ACC112 (cell line): ENCODE results near the gene TLK1.

Experiments used
- H2AFZ ChIP-seq: fragments of 200-600 bp; sonication (generic); one replicate; pipeline ENCODE4 v1.6.0; 2017; ENCODE audit warnings: antibody characterized with exemption, low read length; ENCODE audit not compliant: unreplicated experiment
- H3K27ac ChIP-seq: fragments of 200-600 bp; sonication (generic); 2 replicates; pipeline ENCODE4 v1.5.1; 2014; ENCODE audit warnings: low read depth, mild to moderate bottlenecking, antibody characterized with exemption, low read length, moderate library complexity
- H3K27me3 ChIP-seq: fragments of 200-600 bp; sonication (generic); 2 replicates; pipeline ENCODE4 v1.6.1; 2014; ENCODE audit warnings: mild to moderate bottlenecking, antibody characterized with exemption, low read length, moderate library complexity, mixed read lengths; ENCODE audit not compliant: insufficient read depth
- H3K36me3 ChIP-seq: fragments of 200-600 bp; sonication (generic); 2 replicates; pipeline ENCODE4 v1.6.1; 2016; ENCODE audit warnings: mild to moderate bottlenecking, antibody characterized with exemption, low read length, moderate library complexity, mixed read lengths; ENCODE audit not compliant: insufficient read depth
- H3K4me1 ChIP-seq: fragments of 200-600 bp; sonication (generic); one replicate; pipeline ENCODE4 v1.6.1; 2016; ENCODE audit warnings: low read length, mixed read lengths; ENCODE audit not compliant: insufficient read depth, unreplicated experiment, control insufficient read depth
- H3K4me3 ChIP-seq: fragments of 200-600 bp; sonication (generic); 2 replicates; pipeline ENCODE4 v1.5.1; 2014; ENCODE audit warnings: mild to moderate bottlenecking, low read depth, low read length
- H3K79me2 ChIP-seq: fragments of 200-600 bp; sonication (generic); one replicate; pipeline ENCODE4 v1.6.0; 2016; ENCODE audit warnings: low read length; ENCODE audit not compliant: control insufficient read depth, unreplicated experiment, insufficient read depth

The TLK1 gene

DNA sequence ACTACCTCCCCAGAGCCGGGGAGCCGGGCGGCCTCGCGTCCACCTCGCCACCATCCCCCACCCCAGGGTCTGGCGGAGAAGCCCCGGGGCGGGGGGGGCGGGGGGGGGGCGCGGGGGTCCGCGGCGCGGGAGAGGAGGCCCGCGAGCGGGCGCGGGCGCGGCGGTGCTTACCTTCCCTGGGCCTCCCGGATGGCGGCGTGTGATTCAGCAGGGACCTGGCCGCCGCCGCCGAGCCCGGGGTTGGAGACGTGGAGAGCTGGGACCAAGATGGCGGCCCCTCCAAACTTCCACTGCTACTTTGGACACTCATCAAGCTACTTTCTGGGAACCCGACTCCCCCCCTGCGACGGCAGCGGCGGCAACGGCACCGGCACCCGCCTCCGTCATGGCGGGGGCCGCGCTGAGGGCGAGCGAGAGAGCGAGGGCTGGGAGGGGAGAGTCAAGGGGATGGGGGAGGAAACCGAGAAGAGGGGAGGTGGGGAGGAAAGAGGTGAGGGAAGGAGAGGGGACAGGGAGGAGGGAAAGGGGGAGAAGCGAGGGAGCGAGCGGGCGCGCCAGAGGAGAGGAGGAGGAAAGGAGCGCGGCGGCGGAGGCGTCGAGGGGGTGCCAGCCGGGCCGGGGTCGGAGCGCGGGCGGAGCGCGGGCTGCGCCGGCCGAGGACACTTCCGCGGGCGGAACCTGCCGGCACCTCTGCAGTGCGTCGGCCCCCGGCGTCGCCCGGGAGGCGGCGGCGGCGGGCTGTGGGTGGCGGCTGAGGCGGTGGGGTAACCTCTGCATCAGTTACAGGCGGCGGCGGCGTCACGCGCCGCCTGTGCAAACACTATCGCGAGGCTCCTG lies at the start of gene TLK1:
TLK1 (minus strand) TSS at position 775 of the 837 bp plus-strand sequence; CDS start at position 310, 465 bp downstream.
- H2AFZ ChIP-seq: peak within 1 kb of the TSS; percentile 84
- no peaks in the 10 kb centered on the region for H3K27me3 ChIP-seq
- peaks cover 16% of the 10 kb centered on the region for H3K4me1 ChIP-seq
- peaks cover 49% of the 10 kb centered on the region for H3K79me2 ChIP-seq
- H3K4me3 ChIP-seq: peak within 1 kb of the TSS; percentile 92
- H3K27ac ChIP-seq: peak within 1 kb of the TSS; percentile 84
- H3K36me3 ChIP-seq: no peaks in the 10 kb centered on the region

DNA sequence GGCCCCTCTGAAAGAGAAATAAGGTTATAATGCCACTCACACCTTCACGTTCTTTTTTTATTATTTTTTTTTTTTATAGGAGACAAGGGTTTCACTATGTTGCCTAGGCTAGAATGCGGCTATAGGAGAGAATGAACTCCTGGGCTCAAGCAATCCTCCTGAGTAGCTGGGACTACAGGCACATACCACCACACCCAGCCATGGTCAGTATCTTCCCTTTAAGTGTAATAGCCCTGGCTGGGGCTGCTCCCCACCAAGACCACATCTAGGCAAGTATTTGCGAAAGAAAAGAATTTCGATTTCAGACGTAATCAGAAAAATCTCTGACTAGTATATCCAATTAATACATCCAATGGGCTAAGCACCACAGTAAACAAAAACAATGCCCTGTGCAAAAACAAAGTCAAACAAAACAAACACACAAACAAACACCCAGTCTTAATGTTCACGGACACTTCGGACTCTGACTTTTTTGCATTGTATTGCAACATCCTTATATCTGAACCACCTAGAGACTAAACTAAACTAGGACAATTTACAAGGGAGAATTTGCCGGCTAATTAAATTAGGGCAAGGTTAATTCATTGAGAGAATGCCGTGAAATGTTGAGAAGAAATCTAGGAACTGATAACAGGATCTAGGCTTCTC lies 49.6 kb upstream of the TLK1 start:
- H3K27me3 ChIP-seq: no peaks in the 10 kb centered on the region
- H3K27ac ChIP-seq: no peak overlapping the region
- H3K36me3 ChIP-seq: no peaks in the 10 kb centered on the region
- no peaks in the 10 kb centered on the region for H3K79me2 ChIP-seq
- H2AFZ ChIP-seq: no peak overlapping the region
- no peaks in the 10 kb centered on the region for H3K4me1 ChIP-seq
- H3K4me3 ChIP-seq: no peak overlapping the region

DNA sequence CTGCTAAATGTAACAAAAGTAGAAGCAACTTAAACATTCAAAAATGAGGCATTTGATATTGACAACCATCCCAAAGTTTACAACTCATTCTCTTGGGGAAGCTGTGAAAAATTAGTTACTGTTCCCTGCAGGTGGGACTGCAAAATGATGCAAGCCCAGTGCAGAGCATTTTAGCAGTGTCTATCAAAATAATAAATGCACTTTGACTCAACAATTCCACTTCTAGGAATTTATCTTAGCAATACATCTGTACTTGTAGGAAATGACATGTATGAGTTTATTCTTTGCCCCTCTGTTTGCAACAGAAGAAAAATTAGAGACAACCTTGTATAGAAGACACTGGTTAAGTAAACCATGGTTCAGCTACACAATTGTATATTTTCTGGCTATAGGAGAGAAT lies 48.0 kb upstream of the TLK1 start:
- Histone ChIP-seq H3K4me1 (no peaks in the 10 kb centered on the region), H2AFZ (no peak overlapping the region), H3K79me2 (no peaks in the 10 kb centered on the region), H3K27me3 (no peaks in the 10 kb centered on the region), H3K36me3 (no peaks in the 10 kb centered on the region), H3K4me3 (no peak overlapping the region), H3K27ac (no peak overlapping the region)

DNA sequence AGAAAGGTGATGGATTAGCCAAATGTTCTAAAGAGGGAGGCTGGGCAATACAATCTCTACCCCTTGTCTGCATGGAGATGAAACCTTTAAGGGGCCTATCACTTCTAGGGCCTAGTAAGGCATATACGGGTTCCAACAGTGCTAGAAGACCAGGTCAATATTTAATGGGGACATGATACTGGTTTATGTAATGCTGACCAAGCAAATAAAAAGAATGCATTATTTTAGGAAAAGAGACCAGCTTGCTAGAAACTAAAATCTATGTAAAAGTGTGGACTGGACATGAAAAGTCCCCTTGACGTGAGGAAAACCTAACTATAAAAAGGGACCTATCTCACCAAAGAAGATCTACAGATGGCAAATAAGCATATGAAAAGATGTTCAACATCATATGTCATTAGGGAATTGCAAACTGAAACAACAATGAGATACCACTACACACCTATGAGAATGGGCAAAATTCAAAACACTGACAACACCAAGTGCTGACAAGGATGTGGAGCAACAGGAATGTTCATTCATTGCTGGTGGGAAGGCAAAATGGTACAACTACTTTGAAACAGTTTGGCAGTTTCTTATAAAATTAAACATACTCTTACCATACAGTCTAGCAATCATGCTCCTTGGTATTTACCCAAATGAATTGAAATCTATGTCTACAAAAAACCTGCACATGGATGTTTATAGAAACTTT lies 45.9 kb upstream of the TLK1 start:
- no peak overlapping the region for H3K27ac ChIP-seq
- H2AFZ ChIP-seq: no peak overlapping the region
- H3K79me2 ChIP-seq: no peaks in the 10 kb centered on the region
- no peaks in the 10 kb centered on the region for H3K36me3 ChIP-seq
- H3K4me3 ChIP-seq: no peak overlapping the region
- H3K27me3 ChIP-seq: no peaks in the 10 kb centered on the region
- H3K4me1 ChIP-seq: no peaks in the 10 kb centered on the region

DNA sequence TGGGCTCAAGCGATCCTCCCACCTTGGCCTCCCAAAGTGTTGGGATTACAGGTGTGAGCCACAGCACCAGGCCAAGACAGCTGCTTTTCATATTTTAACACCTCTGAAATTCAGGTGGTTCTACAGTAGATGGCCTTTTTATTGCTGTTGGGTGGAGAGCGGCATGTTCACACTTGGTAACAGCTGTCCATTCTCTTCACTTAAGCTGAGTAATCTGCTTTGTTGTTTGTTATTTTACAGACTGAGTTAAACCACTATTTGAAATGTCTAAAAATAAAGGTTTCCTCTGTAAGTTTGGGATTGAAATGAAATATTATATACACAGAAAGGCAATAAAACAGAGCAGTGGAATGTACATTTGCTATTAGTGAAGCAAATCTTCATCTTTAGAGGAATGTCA lies 44.9 kb upstream of the TLK1 start:
- H3K79me2 ChIP-seq: no peaks in the 10 kb centered on the region
- no peaks in the 10 kb centered on the region for H3K27me3 ChIP-seq
- no peaks in the 10 kb centered on the region for H3K36me3 ChIP-seq
- H3K4me1 ChIP-seq: no peaks in the 10 kb centered on the region
- H3K4me3 ChIP-seq: no peak overlapping the region
- H2AFZ ChIP-seq: no peak overlapping the region
- no peak overlapping the region for H3K27ac ChIP-seq

DNA sequence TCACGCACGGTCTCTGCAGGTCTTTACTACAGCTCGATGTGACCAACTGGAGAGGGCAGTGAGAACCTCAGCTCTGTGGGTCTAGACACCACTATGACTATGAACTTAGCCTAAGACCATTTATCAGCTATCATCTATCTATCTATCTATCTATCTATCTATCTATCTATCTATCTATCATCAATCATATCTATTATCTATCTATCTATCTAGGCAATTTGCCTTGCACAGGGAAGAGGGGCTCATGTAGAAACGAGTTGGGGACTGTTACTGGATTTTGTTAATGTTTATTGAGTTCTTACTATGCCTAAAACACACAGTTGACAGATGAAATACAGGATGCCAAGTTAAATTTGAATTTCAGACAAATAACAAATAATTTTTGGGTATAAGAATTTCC lies 41.1 kb upstream of the TLK1 start:
- no peaks in the 10 kb centered on the region for H3K27me3 ChIP-seq
- H3K4me1 ChIP-seq: no peaks in the 10 kb centered on the region
- H3K79me2 ChIP-seq: no peaks in the 10 kb centered on the region
- H3K36me3 ChIP-seq: no peaks in the 10 kb centered on the region
- H3K4me3 ChIP-seq: no peak overlapping the region
- no peak overlapping the region for H3K27ac ChIP-seq
- no peak overlapping the region for H2AFZ ChIP-seq

DNA sequence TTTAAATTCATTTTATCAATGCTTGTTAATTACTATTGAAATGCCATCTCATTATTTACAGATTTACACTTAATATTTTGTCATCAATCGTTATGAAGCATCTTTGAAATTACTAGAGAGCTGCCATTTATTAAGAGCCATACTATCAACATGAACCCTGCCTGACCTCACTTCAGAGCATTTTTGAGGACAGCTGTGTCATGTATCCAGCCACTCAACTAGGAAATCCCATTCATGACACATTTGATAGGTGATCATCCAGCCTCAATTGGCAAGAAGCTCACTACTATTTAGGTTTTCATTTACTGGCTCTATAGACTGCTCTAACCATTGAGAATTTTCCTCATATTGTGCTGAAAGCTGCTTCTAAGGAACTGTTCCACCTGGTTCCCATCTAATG lies 40.6 kb upstream of the TLK1 start:
- Histone ChIP-seq H3K27me3 (no peaks in the 10 kb centered on the region), H3K36me3 (no peaks in the 10 kb centered on the region), H3K4me3 (no peak overlapping the region), H3K79me2 (no peaks in the 10 kb centered on the region), H3K4me1 (no peaks in the 10 kb centered on the region), H3K27ac (no peak overlapping the region), H2AFZ (no peak overlapping the region)

DNA sequence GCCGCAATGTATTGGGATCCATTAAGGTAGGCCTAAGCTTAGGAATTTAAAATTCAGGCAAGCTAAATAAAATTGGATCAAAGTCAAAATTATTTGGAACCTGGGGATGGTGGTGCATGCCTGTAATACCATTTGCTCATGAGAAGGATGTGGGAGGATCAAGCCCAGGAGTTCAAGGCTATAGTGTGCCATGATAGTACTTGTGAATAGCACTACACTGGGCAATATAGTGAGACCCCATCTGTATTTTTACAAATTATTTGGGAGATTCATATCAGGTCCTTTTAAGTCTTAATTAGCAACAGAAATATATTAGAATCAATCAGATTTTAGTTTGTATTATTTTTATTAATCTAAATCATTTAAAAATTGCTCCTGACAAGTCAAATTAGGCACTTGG lies 39.8 kb upstream of the TLK1 start:
- Histone ChIP-seq H3K36me3 (no peaks in the 10 kb centered on the region), H3K27ac (no peak overlapping the region), H3K4me1 (no peaks in the 10 kb centered on the region), H3K27me3 (no peaks in the 10 kb centered on the region), H3K79me2 (no peaks in the 10 kb centered on the region), H3K4me3 (no peak overlapping the region), H2AFZ (no peak overlapping the region)

DNA sequence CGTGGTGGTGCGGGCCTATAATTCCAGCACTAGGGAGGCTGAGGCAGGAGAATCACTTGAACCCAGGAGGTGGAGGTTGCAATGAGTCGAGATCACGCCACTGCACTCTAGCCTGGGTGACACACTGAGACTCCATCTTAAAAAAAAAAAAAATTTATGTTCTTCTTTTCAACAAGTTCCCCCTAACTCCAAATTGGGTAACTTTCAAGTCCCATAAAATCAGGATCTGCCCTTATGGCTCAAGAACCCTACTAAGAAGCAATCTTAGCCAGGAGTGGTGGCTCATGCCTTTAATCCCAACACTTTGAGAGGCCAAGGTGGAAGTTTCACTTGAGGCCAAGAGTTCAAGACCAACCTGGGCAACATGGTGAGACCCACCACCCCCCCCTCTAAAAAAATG lies 30.3 kb upstream of the TLK1 start:
- Histone ChIP-seq H3K4me1 (peaks cover 5% of the 10 kb centered on the region), H3K36me3 (no peaks in the 10 kb centered on the region), H3K4me3 (no peak overlapping the region), H2AFZ (no peak overlapping the region), H3K27me3 (no peaks in the 10 kb centered on the region), H3K27ac (no peak overlapping the region), H3K79me2 (no peaks in the 10 kb centered on the region)

DNA sequence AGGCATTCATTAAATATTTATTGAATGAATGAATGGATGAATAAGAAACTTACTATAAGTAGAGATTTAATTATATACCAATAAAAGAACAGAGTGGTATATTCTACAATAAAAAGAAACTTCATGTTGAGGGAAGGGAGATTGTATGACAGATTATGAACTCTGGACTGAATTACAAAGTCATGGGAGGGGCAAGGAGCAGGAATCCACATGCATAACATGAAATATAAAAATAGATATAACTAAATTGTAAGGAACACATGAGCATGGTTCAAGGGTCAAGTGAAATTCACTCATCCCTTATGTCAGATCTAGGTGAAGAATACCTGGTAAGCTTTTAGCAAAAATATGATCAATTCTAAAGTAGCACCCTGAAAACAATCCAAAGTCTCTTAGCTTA lies 27.1 kb upstream of the TLK1 start:
- Histone ChIP-seq H3K4me3 (no peak overlapping the region), H3K27me3 (no peaks in the 10 kb centered on the region), H3K4me1 (peaks cover 14% of the 10 kb centered on the region), H2AFZ (no peak overlapping the region), H3K36me3 (no peaks in the 10 kb centered on the region), H3K27ac (no peak overlapping the region), H3K79me2 (no peaks in the 10 kb centered on the region)
